Suprapubic skin (tissue), 4 donors: ENCODE data around the gene TFF1.

Source experiments
- EP300 ChIP-seq: sonication (generic); formaldehyde crosslinking; IDR thresholded peaks from one replicate; pipeline ENCODE4 v1.6.1; 2017; ENCODE audit warnings: antibody characterized with exemption
- POLR2A ChIP-seq, 2 donors: fragments of 450-650 bp; IDR thresholded peaks; one replicate each; pipeline ENCODE4 v1.6.1; 2017; ENCODE audit warnings: antibody characterized with exemption in 2 of 2, mild to moderate bottlenecking in 2 of 2, moderate library complexity in 2 of 2
- POLR2AphosphoS5 ChIP-seq, 3 donors: sonication (generic); formaldehyde crosslinking; IDR thresholded peaks; one replicate each; pipeline ENCODE4 v1.6.1; 2017; ENCODE audit warnings: antibody characterized with exemption in 3 of 3
- TF ChIP-seq, protein P1 (sequence below), 2 donors: fragments of 200-600 bp in 1 of 2; fragments of 450-650 bp in 1 of 2; sonication (generic) in 1 of 2; IDR thresholded peaks; one replicate each; pipeline ENCODE4 v1.5.1; 2016 to 2019; ENCODE audit warnings: antibody characterized with exemption in 2 of 2, mild to moderate bottlenecking in 1 of 2, moderate library complexity in 1 of 2

DNA sequence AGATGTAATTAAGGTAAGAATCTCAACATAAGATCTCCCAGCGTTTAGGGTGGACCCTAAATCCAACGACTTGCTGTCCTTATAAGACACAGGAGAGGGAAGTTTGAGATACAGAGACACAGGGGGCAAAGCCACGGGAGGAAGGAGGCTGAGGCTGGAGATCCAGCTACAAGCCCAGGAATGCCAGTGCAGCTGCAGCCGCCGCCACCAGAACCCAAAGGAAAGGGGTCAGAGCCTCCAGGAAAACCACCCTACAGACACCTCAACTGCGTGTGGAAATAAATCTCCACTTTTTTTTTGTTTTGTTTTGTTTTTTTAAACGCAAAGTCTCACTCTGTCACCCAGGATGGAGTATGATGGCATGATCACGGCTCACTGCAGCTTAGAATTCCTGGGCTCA is 12.1 kb upstream of the TFF1 start:
- TF ChIP-seq, protein P1, sequence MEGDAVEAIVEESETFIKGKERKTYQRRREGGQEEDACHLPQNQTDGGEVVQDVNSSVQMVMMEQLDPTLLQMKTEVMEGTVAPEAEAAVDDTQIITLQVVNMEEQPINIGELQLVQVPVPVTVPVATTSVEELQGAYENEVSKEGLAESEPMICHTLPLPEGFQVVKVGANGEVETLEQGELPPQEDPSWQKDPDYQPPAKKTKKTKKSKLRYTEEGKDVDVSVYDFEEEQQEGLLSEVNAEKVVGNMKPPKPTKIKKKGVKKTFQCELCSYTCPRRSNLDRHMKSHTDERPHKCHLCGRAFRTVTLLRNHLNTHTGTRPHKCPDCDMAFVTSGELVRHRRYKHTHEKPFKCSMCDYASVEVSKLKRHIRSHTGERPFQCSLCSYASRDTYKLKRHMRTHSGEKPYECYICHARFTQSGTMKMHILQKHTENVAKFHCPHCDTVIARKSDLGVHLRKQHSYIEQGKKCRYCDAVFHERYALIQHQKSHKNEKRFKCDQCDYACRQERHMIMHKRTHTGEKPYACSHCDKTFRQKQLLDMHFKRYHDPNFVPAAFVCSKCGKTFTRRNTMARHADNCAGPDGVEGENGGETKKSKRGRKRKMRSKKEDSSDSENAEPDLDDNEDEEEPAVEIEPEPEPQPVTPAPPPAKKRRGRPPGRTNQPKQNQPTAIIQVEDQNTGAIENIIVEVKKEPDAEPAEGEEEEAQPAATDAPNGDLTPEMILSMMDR (IDR thresholded peaks at IDR 0.05) = no peak
- TF ChIP-seq POLR2A (IDR thresholded peaks at IDR 0.05) (no peak), EP300 (no peak), POLR2AphosphoS5 (IDR thresholded peaks at IDR 0.05) (no peak)
